Naive thymus-derived CD4-positive, alpha-beta T cell (primary cell): ENCODE results near the gene MSS51. TPM values are rescaled to one million over a fixed set of nuclear protein-coding genes. Genes with fewer than 3 reads are reported as not detected.

Source experiments
- ATAC-seq: fragments of 150-1000 bp; cut with Tn5 transposase; 2 replicates; pipeline ENCODE4 v1.10.0; 2021; ENCODE audit warnings: mild to moderate bottlenecking, moderate library complexity
- CTCF ChIA-PET: fragments of 350-600 bp; sonication (Branson Sonifier 250); formaldehyde crosslinking; loops from one replicate; lab custom pipeline; 2021; ENCODE audit warnings: antibody characterized with exemption; lab: Charles Lee
- POLR2A ChIA-PET: fragments of 350-600 bp; sonication (Branson Sonifier 250); formaldehyde crosslinking; loops from one replicate; lab custom pipeline; 2021; ENCODE audit warnings: antibody characterized with exemption, inconsistent platforms; lab: Charles Lee
- DNase-seq, 9 donors: peaks; one replicate each; pipeline versions ENCODE4 v3.0.0 to v3.0.0-alpha.2; 2020 to 2022; ENCODE audit warnings: mixed read lengths in 1 of 9
- H3K27ac ChIP-seq: one replicate; pipeline ENCODE4 v1.7.0; 2013; ENCODE audit warnings: mild to moderate bottlenecking, low read depth, low read length, moderate library complexity
- H3K27me3 ChIP-seq, 2 donors: one replicate each; pipeline ENCODE4 v1.7.0; 2013; ENCODE audit warnings: low read length in 2 of 2, mild to moderate bottlenecking in 2 of 2, moderate library complexity in 2 of 2; ENCODE audit not compliant: control insufficient read depth in 2 of 2, insufficient read depth in 2 of 2
- H3K36me3 ChIP-seq, 3 experiments: 1 replicate in 2 of 3; 2 replicates in 1 of 3; pipeline ENCODE4 v1.7.0; 2013; ENCODE audit warnings: low read length in 3 of 3, mild to moderate bottlenecking in 3 of 3, moderate library complexity in 1 of 3; ENCODE audit not compliant: insufficient read depth in 3 of 3, control insufficient read depth in 2 of 3
- H3K4me1 ChIP-seq, 2 donors: one replicate each; pipeline ENCODE4 v1.7.0; 2013; ENCODE audit warnings: low read length in 2 of 2, mild to moderate bottlenecking in 2 of 2, moderate library complexity in 1 of 2; ENCODE audit not compliant: control insufficient read depth in 2 of 2, insufficient read depth in 2 of 2
- H3K4me3 ChIP-seq: 2 replicates; pipeline ENCODE4 v1.7.0; 2013; ENCODE audit warnings: mild to moderate bottlenecking, low read length
- H3K9me3 ChIP-seq, 3 experiments: 1 replicate in 2 of 3; 2 replicates in 1 of 3; pipeline ENCODE4 v1.7.0; 2013; ENCODE audit warnings: low read length in 3 of 3; ENCODE audit not compliant: control insufficient read depth in 2 of 3
- H3K27ac Mint-ChIP-seq, 9 donors: one replicate each; pipeline ENCODE4 v1.8.0; 2020 to 2022; ENCODE audit warnings: mixed read lengths in 9 of 9, mild to moderate bottlenecking in 8 of 9, moderate library complexity in 5 of 9, inconsistent platforms in 2 of 9
- H3K27me3 Mint-ChIP-seq, 5 donors: one replicate each; pipeline ENCODE4 v1.8.0; 2021 to 2022; ENCODE audit warnings: mixed read lengths in 5 of 5, mild to moderate bottlenecking in 1 of 5
- H3K36me3 Mint-ChIP-seq, 5 donors: one replicate each; pipeline ENCODE4 v1.8.0; 2020 to 2022; ENCODE audit warnings: mixed read lengths in 5 of 5, mild to moderate bottlenecking in 3 of 5, inconsistent platforms in 1 of 5
- H3K4me1 Mint-ChIP-seq, 7 donors: one replicate each; pipeline ENCODE4 v1.8.0; 2020 to 2022; ENCODE audit warnings: mixed read lengths in 7 of 7, mild to moderate bottlenecking in 3 of 7, inconsistent platforms in 1 of 7
- H3K4me3 Mint-ChIP-seq, 10 donors: one replicate each; pipeline ENCODE4 v1.8.0; 2020 to 2022; ENCODE audit warnings: mild to moderate bottlenecking in 10 of 10, mixed read lengths in 10 of 10, moderate library complexity in 6 of 10, inconsistent platforms in 2 of 10
- H3K9me3 Mint-ChIP-seq, 11 donors: one replicate each; pipeline ENCODE4 v1.8.0; 2020 to 2022; ENCODE audit warnings: mixed read lengths in 11 of 11, mild to moderate bottlenecking in 4 of 11, inconsistent platforms in 1 of 11, moderate library complexity in 1 of 11
- intact Hi-C, 2 donors: fragments of 100-400 bp; cut with micrococcal nuclease; formaldehyde crosslinking; loops; one replicate each; pipeline ENCODE4 v1.15.1; 2023
- polyA plus RNA-seq, 2 donors: library from polyadenylated mRNA; unstranded; fragments of 300-500 nt; fragmentation: Illumina TruSeq; gene quantifications; one replicate each; pipeline ENCODE4 v1.2.3, GENCODE V29; 2021
- total RNA-seq, 6 experiments: library from RNA in 5 of 6; stranded (reverse) in 5 of 6; gene quantifications; 1 replicate in 5 of 6; 2 replicates in 1 of 6; pipeline ENCODE4 v1.2.3 and lab custom pipeline; 2021 to 2026

The MSS51 gene
- total and polyA plus RNA-seq, 7 experiments from 2014 or later: 0.18 to 4.9 (median 3.5) TPM

DNA sequence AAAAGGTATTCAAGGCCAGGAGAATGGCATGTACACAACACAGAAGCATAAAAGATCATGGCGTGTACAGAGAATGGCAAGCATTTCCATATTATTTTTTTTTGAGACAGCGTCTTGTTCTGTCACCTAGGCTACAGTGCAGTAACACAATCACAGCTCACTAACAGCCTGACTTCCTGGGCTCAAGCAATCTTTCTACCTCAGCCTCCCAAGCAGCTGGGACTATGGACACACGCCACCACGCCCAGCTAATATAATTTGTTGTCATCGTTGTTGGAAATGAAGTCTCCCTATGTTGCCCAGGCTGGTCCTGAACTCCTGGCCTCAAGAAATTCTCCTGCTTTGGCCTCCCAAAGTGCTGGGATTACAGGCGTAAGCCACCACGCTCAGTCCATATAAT, 46.8 kb downstream of the MSS51 start:
- intact Hi-C loops: no loop called here

DNA sequence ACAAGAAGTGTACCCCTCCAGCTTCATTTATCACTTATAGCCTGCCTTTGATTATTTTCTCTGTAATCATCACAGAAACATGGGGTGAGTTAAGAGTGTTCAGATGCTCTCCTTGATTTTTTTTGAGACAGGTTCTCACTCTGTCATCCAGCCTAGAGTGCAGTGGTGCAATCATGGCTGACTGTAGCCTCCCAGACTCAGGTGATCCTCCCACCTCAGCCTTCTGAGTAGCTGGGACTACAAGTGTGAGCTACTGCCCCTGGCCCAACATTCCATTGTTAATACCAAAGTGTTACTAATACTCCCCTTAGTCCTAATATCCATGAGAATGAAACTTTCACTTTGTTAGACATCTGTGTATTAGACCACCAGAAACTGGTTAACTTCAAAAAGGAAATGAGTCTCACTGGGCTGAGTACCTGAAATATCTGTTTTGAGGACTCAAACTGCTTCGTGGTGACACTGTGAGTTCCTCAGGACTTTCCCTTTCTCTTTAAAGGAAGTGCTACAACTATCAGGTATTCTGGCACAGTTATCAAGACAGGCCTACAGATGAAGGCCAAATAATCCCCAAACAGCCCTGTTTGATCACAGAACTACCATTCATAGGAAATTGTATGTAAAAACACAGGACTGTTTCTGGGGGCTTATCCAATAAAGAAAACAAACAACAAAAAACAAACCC, 54.2 kb downstream of the MSS51 start:
- Mint-ChIP-seq H3K36me3 (peaks cover 10 to 55% (median 34%) of the 10 kb centered on the region in 5 donors), H3K4me3 (peak overlapping the region in 1 of 10 donors; percentile 65), H3K9me3 (no peaks in the 10 kb centered on the region), H3K4me1 (peaks cover 0 to 21% (median 0%) of the 10 kb centered on the region in 7 donors), H3K27ac (peak overlapping the region in 6 of 9 donors; percentile 14 to 91 (median 38)), H3K27me3 (no peaks in the 10 kb centered on the region)
- ATAC-seq (no peak), DNase-seq (no peak)
- Histone ChIP-seq H3K27ac (no peak overlapping the region), H3K9me3 (no peaks in the 10 kb centered on the region), H3K36me3 (peaks cover 20 to 72% (median 24%) of the 10 kb centered on the region in 3 experiments), H3K4me3 (no peak overlapping the region), H3K4me1 (no peaks in the 10 kb centered on the region), H3K27me3 (no peaks in the 10 kb centered on the region)
- intact Hi-C loops: no loop called here
- ChIA-PET POLR2A (interaction anchor here (0.8 kb wide), 1 partner anchor 1131 kb away, joined by 8 read pairs; no protein-coding TSS in a partner anchor), CTCF (no interaction called here)

More for the DNA sequence above, 46.8 kb downstream of the MSS51 start:
- Mint-ChIP-seq H3K4me3 (no peak overlapping the region), H3K27me3 (no peaks in the 10 kb centered on the region), H3K36me3 (peaks cover 9 to 61% (median 25%) of the 10 kb centered on the region in 5 donors), H3K4me1 (peaks cover 0 to 5% (median 2%) of the 10 kb centered on the region in 7 donors), H3K9me3 (no peaks in the 10 kb centered on the region), H3K27ac (peak overlapping the region in 1 of 9 donors; percentile 20)
- H3K4me3 ChIP-seq: no peak overlapping the region
- DNase-seq (no peak), ATAC-seq (no peak)
- H3K27me3 ChIP-seq: no peaks in the 10 kb centered on the region
- ChIA-PET POLR2A (interaction anchor here (0.6 kb wide), 1 partner anchor 95 kb away, joined by 4 read pairs; no protein-coding TSS in a partner anchor), CTCF (no interaction called here)
- H3K4me1 ChIP-seq: no peaks in the 10 kb centered on the region
- no peak overlapping the region for H3K27ac ChIP-seq
- no peaks in the 10 kb centered on the region for H3K9me3 ChIP-seq
- peaks cover 5 to 90% (median 15%) of the 10 kb centered on the region in 3 experiments for H3K36me3 ChIP-seq

DNA sequence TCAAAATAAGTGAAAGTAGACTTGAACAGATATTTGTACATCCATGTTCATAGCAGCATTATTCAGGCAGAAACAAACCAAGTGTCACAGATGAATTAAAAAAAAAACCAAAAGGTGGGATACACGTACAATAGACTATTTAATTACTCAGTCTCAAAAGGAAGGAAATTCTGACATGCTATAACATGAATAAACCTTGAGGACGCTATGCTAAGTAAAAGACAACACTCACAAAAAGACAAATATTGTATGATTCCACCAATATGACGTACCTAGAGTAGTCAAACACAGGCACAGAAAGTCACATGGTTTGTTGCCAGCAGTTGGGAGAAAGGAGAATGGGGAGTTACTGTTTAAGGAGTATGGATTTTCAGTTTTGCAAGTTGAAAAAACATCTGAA, 56.7 kb downstream of the MSS51 start:
- H3K27me3 Mint-ChIP-seq: no peaks in the 10 kb centered on the region
- no peaks in the 10 kb centered on the region for H3K9me3 ChIP-seq
- H3K4me3 Mint-ChIP-seq: no peak overlapping the region
- no peak for DNase-seq
- ChIA-PET POLR2A (no interaction called here), CTCF (interaction anchor here (0.6 kb wide), 1 partner anchor 27 kb away, joined by 3 read pairs; no protein-coding TSS in a partner anchor)
- no peak overlapping the region for H3K27ac Mint-ChIP-seq
- no peak overlapping the region for H3K27ac ChIP-seq
- H3K9me3 Mint-ChIP-seq: no peaks in the 10 kb centered on the region
- no peaks in the 10 kb centered on the region for H3K27me3 ChIP-seq
- no peaks in the 10 kb centered on the region for H3K4me1 ChIP-seq
- H3K4me1 Mint-ChIP-seq: peaks cover 0 to 18% (median 0%) of the 10 kb centered on the region in 7 donors
- peaks cover 6 to 48% (median 22%) of the 10 kb centered on the region in 5 donors for H3K36me3 Mint-ChIP-seq
- intact Hi-C loops: no loop called here
- no peak for ATAC-seq
- peaks cover 8 to 52% (median 20%) of the 10 kb centered on the region in 3 experiments for H3K36me3 ChIP-seq
- H3K4me3 ChIP-seq: no peak overlapping the region

Other genes starting within 250 kb of the MSS51 start
- gene DNAJC9, start 186.3 kb downstream of the MSS51 start, total RNA-seq: 10 to 100 TPM; 14.5 to 47.7 (median 26.8) TPM
- 10 to 100 TPM; 31.2 to 33.8 TPM for gene DNAJC9, start 186.3 kb downstream of the MSS51 start, polyA plus RNA-seq
- 10 to 100 TPM; 29.6 to 99.9 (median 47.6) TPM for gene MRPS16, start 180.9 kb downstream of the MSS51 start, total RNA-seq
- gene MRPS16, start 180.9 kb downstream of the MSS51 start, polyA plus RNA-seq: 100 to 1,000 TPM in 1 of 2 donors, 10 to 100 TPM in 1; 76.1 to 104 TPM
- 1 to 10 TPM in 4 of 5 experiments, under 1 TPM in 1; 0.80 to 5.4 (median 4.6) TPM for gene CFAP70, start 74.7 kb downstream of the MSS51 start, total RNA-seq
- under 1 TPM; 0.66 to 0.69 TPM for gene CFAP70, start 74.7 kb downstream of the MSS51 start, polyA plus RNA-seq
- gene ANXA7, start 19.5 kb downstream of the MSS51 start, total RNA-seq: 100 to 1,000 TPM in 1 of 5 experiments, 10 to 100 TPM in 4; 74.8 to 118 (median 97.3) TPM
- gene ANXA7, start 19.5 kb downstream of the MSS51 start, polyA plus RNA-seq: 100 to 1,000 TPM; 187 to 205 TPM
- gene PPP3CB, start 62.5 kb upstream of the MSS51 start, total RNA-seq: 10 to 100 TPM; 25.7 to 44.5 (median 41.4) TPM
- 1 to 10 TPM; 6.2 to 6.3 TPM for gene PPP3CB, start 62.5 kb upstream of the MSS51 start, polyA plus RNA-seq
- gene USP54, start 157.8 kb upstream of the MSS51 start, total RNA-seq: 1 to 10 TPM; 3.0 to 6.7 (median 4.3) TPM
- gene USP54, start 157.8 kb upstream of the MSS51 start, polyA plus RNA-seq: 1 to 10 TPM in 1 of 2 donors, under 1 TPM in 1; 0.41 to 1.9 TPM
- not detected for gene MYOZ1, start 207.9 kb upstream of the MSS51 start, total RNA-seq
- not detected for gene MYOZ1, start 207.9 kb upstream of the MSS51 start, polyA plus RNA-seq
- under 1 TPM in 2 of 5 experiments, not detected in 3; 0.08 to 0.12 TPM for gene SYNPO2L, start 222.5 kb upstream of the MSS51 start, total RNA-seq
- not detected for gene SYNPO2L, start 222.5 kb upstream of the MSS51 start, polyA plus RNA-seq